ENCODE measurements around the gene CREB3L2.

DNA sequence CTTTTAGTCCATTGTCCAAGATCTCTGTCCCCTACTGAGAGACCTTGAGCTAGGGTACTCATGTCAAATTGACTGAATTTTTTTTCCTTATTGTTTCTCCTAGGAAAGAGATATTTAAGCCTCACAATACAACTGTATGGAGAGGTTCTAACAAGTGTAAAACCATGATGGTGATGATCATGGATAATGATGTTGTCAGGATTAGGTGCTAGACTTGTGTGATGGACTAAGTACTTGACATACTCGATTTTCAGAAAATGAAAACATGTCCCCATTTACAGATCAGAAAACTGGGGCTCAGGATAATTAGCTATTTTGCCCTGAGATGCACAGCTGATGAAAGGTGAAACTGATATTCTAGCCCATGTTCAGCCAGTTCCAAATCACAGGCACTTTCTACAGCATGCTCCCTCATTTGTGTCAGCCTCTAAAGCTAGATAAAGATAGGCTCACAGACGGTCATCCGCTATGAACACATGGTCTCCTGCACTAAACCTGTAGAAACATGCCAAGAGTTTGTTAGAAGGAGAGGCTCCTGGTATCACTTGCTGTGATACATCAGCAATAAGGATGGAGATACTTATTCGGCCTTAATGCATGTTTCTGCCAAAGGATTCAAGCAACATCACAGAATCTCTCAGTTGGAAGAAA is 67.6 kb downstream of the CREB3L2 start:
- TF ChIP-seq EZH2 (IDR thresholded peaks at IDR 0.05; ENCODE audit: low read depth, low read length, severe bottlenecking) (no peak), RFX5 (IDR thresholded peaks at IDR 0.05; ENCODE audit: borderline replicate concordance, low read depth, low read length) (no peak)
- TF ChIP-seq, protein P1, sequence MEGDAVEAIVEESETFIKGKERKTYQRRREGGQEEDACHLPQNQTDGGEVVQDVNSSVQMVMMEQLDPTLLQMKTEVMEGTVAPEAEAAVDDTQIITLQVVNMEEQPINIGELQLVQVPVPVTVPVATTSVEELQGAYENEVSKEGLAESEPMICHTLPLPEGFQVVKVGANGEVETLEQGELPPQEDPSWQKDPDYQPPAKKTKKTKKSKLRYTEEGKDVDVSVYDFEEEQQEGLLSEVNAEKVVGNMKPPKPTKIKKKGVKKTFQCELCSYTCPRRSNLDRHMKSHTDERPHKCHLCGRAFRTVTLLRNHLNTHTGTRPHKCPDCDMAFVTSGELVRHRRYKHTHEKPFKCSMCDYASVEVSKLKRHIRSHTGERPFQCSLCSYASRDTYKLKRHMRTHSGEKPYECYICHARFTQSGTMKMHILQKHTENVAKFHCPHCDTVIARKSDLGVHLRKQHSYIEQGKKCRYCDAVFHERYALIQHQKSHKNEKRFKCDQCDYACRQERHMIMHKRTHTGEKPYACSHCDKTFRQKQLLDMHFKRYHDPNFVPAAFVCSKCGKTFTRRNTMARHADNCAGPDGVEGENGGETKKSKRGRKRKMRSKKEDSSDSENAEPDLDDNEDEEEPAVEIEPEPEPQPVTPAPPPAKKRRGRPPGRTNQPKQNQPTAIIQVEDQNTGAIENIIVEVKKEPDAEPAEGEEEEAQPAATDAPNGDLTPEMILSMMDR (IDR thresholded peaks at IDR 0.05; ENCODE audit: control extremely low read depth in 1 of 3, insufficient read depth in 1 of 3, low read depth in 1 of 3, low read length in 3 of 3): no peak
- TF ChIP-seq, protein P2, sequence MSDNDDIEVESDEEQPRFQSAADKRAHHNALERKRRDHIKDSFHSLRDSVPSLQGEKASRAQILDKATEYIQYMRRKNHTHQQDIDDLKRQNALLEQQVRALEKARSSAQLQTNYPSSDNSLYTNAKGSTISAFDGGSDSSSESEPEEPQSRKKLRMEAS (IDR thresholded peaks at IDR 0.05): no peak
